ENCODE data around the gene ROBO1. TPM values are rescaled to one million over a fixed set of nuclear protein-coding genes. Genes with fewer than 3 reads are reported as not detected.

ROBO1 gene
- total RNA-seq, 1 experiment from 2014 or later = 34.5 TPM

- no peak overlapping the region for H3K4me3 ChIP-seq (ENCODE audit: insufficient read depth, low read depth, low read length)
- no peaks in the 10 kb centered on the region for H3K36me3 ChIP-seq (replicated peaks; ENCODE audit: control insufficient read depth, insufficient read depth, low read length)
- H3K27me3 ChIP-seq (ENCODE audit: control insufficient read depth, insufficient read depth, low read length) = no peaks in the 10 kb centered on the region
- no peak for DNase-seq
Observed at GRCh38 chr3:79066481-79066880, 701.3 kb downstream of the ROBO1 start.

DNA sequence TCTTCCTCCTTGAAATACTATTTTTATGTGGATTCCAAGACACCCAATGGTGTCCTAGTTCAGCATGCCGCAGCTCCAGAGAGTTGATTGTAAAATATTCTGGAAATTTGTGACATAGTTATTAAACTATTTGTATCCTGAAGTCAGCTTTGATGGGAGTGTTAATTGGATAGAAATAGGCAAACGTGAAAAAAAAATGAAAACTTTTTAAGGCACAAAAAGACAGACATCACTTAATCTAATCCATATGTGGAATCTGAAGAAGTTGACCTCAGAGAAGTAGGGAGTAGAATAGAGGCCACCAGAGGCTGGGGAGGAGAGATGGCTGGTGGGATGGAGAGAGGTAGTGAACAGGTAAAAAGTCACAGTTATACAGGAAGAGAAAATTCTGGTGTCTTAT lies 704.2 kb downstream of the ROBO1 start:
- Histone ChIP-seq H3K36me3 (replicated peaks; ENCODE audit: control insufficient read depth, insufficient read depth, low read length) (no peaks in the 10 kb centered on the region), H3K4me3 (ENCODE audit: insufficient read depth, low read depth, low read length) (no peak overlapping the region), H3K27me3 (ENCODE audit: control insufficient read depth, insufficient read depth, low read length) (no peaks in the 10 kb centered on the region)
- DNase-seq = no peak

GRCh38 chr3:79057756-79058155 lies 710.0 kb downstream of the ROBO1 start:
- H3K4me3 ChIP-seq (ENCODE audit: insufficient read depth, low read depth, low read length) = no peak overlapping the region
- no peaks in the 10 kb centered on the region for H3K27me3 ChIP-seq (ENCODE audit: control insufficient read depth, insufficient read depth, low read length)
- H3K36me3 ChIP-seq (replicated peaks; ENCODE audit: control insufficient read depth, insufficient read depth, low read length) = no peaks in the 10 kb centered on the region
- DNase-seq = no peak

DNA sequence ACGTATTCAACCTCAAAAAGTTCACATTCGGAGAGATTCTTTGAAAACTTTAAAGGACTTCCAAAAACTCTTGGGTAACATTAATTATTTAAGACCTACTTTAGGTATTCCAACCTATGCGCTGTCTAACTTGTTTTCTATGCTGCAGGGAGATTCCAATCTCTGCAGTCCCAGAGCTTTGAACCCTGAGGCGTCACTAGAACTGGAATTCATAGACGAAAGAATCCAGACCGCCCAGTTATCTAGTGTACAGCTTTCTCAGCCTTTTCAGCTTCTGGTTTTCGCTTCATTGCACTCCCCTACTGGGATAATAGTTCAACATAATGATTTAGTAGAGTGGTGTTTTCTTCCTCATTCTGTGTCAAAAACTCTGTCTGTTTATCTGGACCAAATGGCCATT lies 711.3 kb downstream of the ROBO1 start:
- DNase-seq = no peak
- Histone ChIP-seq H3K36me3 (replicated peaks; ENCODE audit: control insufficient read depth, insufficient read depth, low read length) (no peaks in the 10 kb centered on the region), H3K4me3 (ENCODE audit: insufficient read depth, low read depth, low read length) (no peak overlapping the region), H3K27me3 (ENCODE audit: control insufficient read depth, insufficient read depth, low read length) (no peaks in the 10 kb centered on the region)

DNA sequence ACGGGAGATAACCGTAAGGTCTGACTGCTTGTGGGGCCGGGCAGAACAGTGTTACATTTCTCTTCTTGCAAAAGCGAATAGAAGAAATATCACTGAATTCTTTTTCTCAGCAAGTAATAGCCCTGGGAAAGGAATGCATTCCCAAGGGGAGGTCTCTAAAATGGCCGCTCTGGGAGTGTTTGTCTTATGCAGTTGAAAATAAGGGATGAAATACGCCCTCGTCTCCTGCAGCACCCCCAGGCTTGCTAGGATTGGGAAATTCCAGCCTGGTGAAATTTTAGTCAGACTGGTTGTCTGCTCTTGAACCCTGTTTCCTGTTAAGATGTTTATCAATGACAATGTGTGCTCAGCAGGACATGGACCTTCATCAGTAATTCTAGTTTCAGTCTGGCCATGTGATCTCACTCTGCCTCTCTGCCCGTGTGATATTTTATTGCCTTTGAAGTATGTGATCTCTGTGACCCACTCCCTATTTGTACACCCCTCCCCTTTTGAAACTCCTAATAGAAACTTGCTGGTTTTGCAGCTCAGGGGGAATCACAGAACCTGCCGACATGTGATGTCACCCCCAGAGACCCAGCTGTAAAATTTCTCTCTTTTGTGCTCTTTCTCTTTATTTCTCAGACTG lies 715.6 kb downstream of the ROBO1 start:
- no peaks in the 10 kb centered on the region for H3K36me3 ChIP-seq (replicated peaks; ENCODE audit: control insufficient read depth, insufficient read depth, low read length)
- no peak for DNase-seq

DNA sequence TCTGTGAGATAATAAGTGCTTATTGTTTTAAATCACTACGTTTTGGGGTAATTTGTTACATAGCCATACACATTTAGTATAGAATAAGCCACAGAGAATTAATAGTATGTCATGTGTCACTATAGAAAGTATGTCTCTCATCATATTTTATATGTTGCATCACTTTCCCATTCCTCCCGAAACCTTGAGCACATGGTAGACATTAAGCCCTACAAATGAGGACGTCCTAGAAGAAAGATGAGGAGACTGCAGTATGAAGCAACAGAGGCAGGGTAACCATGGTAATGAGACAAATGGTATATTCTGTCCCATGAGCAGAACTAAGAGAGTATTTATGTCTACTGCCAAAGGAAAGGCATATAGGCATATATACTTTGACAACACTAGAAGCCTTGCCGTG lies 720.2 kb downstream of the ROBO1 start:
- no peaks in the 10 kb centered on the region for H3K27me3 ChIP-seq (ENCODE audit: control insufficient read depth, insufficient read depth, low read length)
- H3K4me3 ChIP-seq (ENCODE audit: insufficient read depth, low read depth, low read length) = no peak overlapping the region
- DNase-seq = no peak

More for the DNA sequence above, 715.6 kb downstream of the ROBO1 start:
- no peak overlapping the region for H3K4me3 ChIP-seq (ENCODE audit: insufficient read depth, low read depth, low read length)
- no peaks in the 10 kb centered on the region for H3K27me3 ChIP-seq (ENCODE audit: control insufficient read depth, insufficient read depth, low read length)

DNA sequence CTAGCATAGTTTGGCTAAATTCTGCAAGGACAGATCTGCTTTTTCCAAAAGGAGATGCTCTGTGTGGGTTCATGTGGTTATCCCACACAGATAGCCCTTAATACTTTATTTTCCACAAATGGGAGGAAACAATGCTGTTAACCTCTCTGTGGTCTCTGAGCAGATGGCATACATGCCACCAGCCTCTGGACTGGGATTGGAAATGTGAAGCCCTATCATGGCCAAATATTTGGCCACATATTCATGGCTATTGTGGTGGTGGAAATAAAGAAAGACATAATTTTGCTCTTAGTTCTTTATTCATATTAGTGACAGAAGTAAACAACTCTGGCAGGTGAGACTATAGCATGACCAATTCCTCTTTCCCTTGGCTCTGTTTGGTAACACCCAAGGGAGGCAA lies 726.2 kb downstream of the ROBO1 start:
- no peak for DNase-seq
- Histone ChIP-seq H3K4me3 (ENCODE audit: insufficient read depth, low read depth, low read length) (no peak overlapping the region), H3K27me3 (ENCODE audit: control insufficient read depth, insufficient read depth, low read length) (no peaks in the 10 kb centered on the region), H3K36me3 (replicated peaks; ENCODE audit: control insufficient read depth, insufficient read depth, low read length) (no peaks in the 10 kb centered on the region)

More for the DNA sequence above, 720.2 kb downstream of the ROBO1 start:
- no peaks in the 10 kb centered on the region for H3K36me3 ChIP-seq (replicated peaks; ENCODE audit: control insufficient read depth, insufficient read depth, low read length)

DNA sequence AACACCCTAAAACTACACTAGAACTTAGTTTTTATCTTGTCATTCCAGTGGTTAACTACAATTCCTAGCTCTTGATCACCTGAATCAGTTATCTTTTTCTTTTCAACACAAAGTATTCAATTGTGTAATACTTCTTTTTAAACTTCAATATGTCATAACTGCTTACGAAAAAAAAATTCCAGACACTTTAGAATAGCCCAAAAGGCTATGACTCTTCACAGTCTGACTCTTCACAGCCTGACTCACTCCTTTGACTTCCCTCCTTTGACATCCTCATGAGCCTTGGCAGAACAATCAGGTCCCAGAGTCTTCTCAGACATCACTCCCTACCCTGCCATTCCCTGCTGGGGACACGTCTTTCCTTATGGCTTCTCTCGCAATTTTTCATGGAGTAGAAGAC lies 727.1 kb downstream of the ROBO1 start:
- no peak for DNase-seq
- Histone ChIP-seq H3K4me3 (ENCODE audit: insufficient read depth, low read depth, low read length) (no peak overlapping the region), H3K36me3 (replicated peaks; ENCODE audit: control insufficient read depth, insufficient read depth, low read length) (no peaks in the 10 kb centered on the region), H3K27me3 (ENCODE audit: control insufficient read depth, insufficient read depth, low read length) (no peaks in the 10 kb centered on the region)

DNA sequence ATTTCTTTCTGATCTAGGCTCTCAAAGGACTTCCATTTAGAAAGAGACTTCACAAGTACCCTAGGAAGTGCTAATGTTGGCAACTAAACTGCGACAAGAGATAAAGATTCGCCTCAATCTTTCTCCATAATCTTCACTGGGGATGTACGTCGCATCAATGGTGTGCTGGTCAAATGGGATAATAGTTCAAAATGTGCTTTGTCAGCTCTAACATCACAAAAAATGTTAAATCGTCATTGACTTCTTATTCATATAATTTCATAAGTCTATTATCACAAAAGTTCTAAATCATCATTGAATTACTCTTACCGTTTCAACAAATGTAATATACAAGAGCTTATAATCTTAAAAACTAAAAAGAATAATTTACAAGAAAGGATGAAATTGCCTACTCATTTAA lies 727.7 kb downstream of the ROBO1 start:
- DNase-seq = no peak
- Histone ChIP-seq H3K4me3 (ENCODE audit: insufficient read depth, low read depth, low read length) (no peak overlapping the region), H3K27me3 (ENCODE audit: control insufficient read depth, insufficient read depth, low read length) (no peaks in the 10 kb centered on the region), H3K36me3 (replicated peaks; ENCODE audit: control insufficient read depth, insufficient read depth, low read length) (no peaks in the 10 kb centered on the region)

DNA sequence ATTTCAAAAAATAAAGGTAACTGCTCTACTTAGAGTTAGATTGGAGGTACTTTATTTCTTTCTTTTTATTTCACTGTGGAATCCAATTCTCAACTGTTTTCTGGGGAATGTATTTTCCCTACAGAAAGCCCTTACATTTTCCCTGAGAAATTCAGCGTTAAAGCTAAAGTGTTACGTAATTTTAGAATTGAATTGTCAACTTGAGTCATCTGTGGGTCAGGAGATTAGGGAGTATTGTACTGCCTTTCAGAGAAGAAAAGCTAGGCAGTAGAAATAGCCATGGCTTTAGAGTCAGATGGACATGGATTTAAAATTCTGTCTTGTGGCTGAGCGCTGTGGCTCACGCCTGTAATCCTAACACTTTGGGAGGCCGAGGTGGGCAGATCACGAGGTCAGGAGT lies 728.6 kb downstream of the ROBO1 start:
- Histone ChIP-seq H3K27me3 (ENCODE audit: control insufficient read depth, insufficient read depth, low read length) (no peaks in the 10 kb centered on the region), H3K4me3 (ENCODE audit: insufficient read depth, low read depth, low read length) (no peak overlapping the region), H3K36me3 (replicated peaks; ENCODE audit: control insufficient read depth, insufficient read depth, low read length) (no peaks in the 10 kb centered on the region)
- no peak for DNase-seq

- no peaks in the 10 kb centered on the region for H3K27me3 ChIP-seq (ENCODE audit: control insufficient read depth, insufficient read depth, low read length)
- no peaks in the 10 kb centered on the region for H3K36me3 ChIP-seq (replicated peaks; ENCODE audit: control insufficient read depth, insufficient read depth, low read length)
- no peak overlapping the region for H3K4me3 ChIP-seq (ENCODE audit: insufficient read depth, low read depth, low read length)
- no peak for DNase-seq
Observed at GRCh38 chr3:79038636-79039035, 729.2 kb downstream of the ROBO1 start.

DNA sequence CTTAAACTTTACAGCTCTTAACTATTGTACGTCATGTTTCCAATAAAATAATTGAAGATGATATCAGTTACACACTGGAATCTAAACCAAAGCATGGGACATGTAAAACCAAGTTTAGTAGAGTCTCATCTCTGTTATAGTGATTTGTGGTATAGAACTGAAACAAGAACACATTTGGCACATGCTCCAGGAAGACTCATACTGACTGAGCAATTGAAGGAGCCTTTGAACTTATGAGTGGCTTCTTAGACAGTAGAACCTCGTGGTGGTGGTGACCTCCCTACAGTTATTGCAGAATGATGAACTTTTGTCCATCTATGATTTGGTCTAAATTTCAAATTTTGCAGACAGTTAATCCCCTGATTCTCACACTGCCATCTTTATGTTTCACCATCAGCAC lies 729.7 kb downstream of the ROBO1 start:
- DNase-seq = no peak
- H3K27me3 ChIP-seq (ENCODE audit: control insufficient read depth, insufficient read depth, low read length) = no peaks in the 10 kb centered on the region
- H3K36me3 ChIP-seq (replicated peaks; ENCODE audit: control insufficient read depth, insufficient read depth, low read length) = no peaks in the 10 kb centered on the region
- H3K4me3 ChIP-seq (ENCODE audit: insufficient read depth, low read depth, low read length) = no peak overlapping the region

DNA sequence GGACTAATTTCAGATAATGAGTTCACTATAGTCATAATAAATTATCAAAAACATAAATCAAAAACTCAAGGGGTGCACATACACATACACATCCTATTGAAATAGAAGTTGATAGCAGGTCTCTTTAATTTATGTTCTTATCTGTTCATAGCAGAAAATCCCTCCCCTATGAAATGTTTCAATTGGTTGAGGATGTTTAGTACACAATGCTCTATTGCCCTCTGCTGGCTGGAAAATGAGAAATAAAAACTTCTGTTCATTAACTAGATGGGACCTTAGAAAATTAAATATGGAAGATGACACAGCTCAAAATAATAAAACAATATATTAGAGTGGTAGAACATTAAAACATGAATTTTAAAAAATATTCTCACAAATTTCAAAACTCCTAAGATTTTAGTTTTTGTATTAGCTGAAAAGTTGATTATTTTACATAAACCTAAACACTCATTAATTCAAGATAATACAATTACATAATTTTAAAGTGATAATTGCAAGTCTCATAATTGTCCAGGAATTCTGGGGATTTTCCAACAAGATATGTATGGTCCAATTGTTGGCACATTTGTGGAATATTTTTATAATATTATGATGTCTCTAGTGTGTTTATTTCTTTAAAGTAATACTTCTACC lies 735.0 kb downstream of the ROBO1 start:
- peak; percentile 18 for DNase-seq
- H3K4me3 ChIP-seq (ENCODE audit: insufficient read depth, low read depth, low read length) = no peak overlapping the region
- no peaks in the 10 kb centered on the region for H3K36me3 ChIP-seq (replicated peaks; ENCODE audit: control insufficient read depth, insufficient read depth, low read length)
- no peaks in the 10 kb centered on the region for H3K27me3 ChIP-seq (ENCODE audit: control insufficient read depth, insufficient read depth, low read length)

GRCh38 chr3:79030157-79030556 lies 737.6 kb downstream of the ROBO1 start:
- no peak overlapping the region for H3K4me3 ChIP-seq (ENCODE audit: insufficient read depth, low read depth, low read length)
- H3K27me3 ChIP-seq (ENCODE audit: control insufficient read depth, insufficient read depth, low read length) = no peaks in the 10 kb centered on the region
- no peak for DNase-seq

DNA sequence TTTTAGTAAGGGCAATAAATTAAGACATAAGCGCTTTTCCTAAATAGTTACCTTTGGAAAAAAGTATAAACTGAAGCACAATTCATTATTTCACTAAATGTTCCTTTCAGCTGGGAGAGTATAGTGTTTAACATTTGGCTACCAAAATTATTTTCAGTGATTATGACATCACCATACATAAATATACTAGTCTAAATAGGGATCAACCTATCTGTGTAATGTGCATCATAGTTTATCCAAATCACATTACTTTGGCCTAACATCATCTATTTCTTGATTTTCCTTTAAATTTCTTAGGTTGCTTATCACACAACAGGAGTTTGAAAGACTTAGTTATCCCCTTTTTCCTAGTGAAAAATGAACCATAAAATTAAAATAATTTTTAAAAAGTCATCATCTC lies 738.9 kb downstream of the ROBO1 start:
- DNase-seq = no peak
- Histone ChIP-seq H3K27me3 (ENCODE audit: control insufficient read depth, insufficient read depth, low read length) (no peaks in the 10 kb centered on the region), H3K4me3 (ENCODE audit: insufficient read depth, low read depth, low read length) (no peak overlapping the region), H3K36me3 (replicated peaks; ENCODE audit: control insufficient read depth, insufficient read depth, low read length) (no peaks in the 10 kb centered on the region)

More at GRCh38 chr3:79030157-79030556, 737.6 kb downstream of the ROBO1 start:
- H3K36me3 ChIP-seq (replicated peaks; ENCODE audit: control insufficient read depth, insufficient read depth, low read length) = no peaks in the 10 kb centered on the region

Data from H7 (cell line).